ENCODE data around the gene PAQR8.

The PAQR8 gene

DNA sequence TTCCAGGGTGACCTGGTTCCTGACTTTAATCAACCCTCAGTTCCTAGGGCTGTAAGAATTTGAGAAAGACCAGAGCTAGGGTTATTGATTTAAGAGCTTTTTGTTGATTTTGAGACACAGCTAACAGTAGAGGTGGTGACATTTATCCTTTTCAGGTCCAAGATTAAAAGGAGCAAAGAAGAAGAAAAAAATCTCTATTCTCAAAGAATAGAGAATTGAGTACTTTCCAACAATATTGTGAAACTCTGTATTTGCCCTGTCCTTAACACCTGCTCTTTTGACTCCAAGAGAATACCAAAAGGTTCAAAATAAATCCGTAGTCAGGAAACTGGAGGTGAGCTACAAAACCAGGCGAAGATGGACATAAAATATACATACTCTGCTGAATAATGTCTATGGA lies 7.3 kb downstream of the PAQR8 start:
- Histone ChIP-seq H3K27me3 (ENCODE audit: insufficient read depth, low read length, poor library complexity) (no peaks in the 10 kb centered on the region), H3K4me2 (ENCODE audit: insufficient read depth, low read length) (no peak overlapping the region), H3K79me2 (ENCODE audit: insufficient read depth, low read length) (peaks cover 44% of the 10 kb centered on the region), H2AFZ (ENCODE audit: low read depth, low read length) (no peak overlapping the region), H3K4me1 (ENCODE audit: insufficient read depth, low read length) (peaks cover 6% of the 10 kb centered on the region), H3K36me3 (ENCODE audit: insufficient read depth, low read length) (peaks cover 36% of the 10 kb centered on the region), H3K9ac (ENCODE audit: low read depth, low read length) (no peak overlapping the region), H3K27ac (ENCODE audit: low read length) (no peak overlapping the region), H3K4me3 (ENCODE audit: low read depth in 1 of 2, low read length in 2 of 2) (no peak overlapping the region), H3K9me3 (ENCODE audit: insufficient read depth, low read length, severe bottlenecking) (peaks cover 2% of the 10 kb centered on the region), H4K20me1 (ENCODE audit: insufficient read depth, low read length) (no peaks in the 10 kb centered on the region)
- no peak for DNase-seq
- ATAC-seq (ENCODE audit: insufficient read depth, low read depth): no peak
- no peak for TF ChIP-seq EZH2 (IDR thresholded peaks at IDR 0.05; ENCODE audit: borderline replicate concordance, low read depth, low read length, severe bottlenecking)
- TF ChIP-seq, protein P1, sequence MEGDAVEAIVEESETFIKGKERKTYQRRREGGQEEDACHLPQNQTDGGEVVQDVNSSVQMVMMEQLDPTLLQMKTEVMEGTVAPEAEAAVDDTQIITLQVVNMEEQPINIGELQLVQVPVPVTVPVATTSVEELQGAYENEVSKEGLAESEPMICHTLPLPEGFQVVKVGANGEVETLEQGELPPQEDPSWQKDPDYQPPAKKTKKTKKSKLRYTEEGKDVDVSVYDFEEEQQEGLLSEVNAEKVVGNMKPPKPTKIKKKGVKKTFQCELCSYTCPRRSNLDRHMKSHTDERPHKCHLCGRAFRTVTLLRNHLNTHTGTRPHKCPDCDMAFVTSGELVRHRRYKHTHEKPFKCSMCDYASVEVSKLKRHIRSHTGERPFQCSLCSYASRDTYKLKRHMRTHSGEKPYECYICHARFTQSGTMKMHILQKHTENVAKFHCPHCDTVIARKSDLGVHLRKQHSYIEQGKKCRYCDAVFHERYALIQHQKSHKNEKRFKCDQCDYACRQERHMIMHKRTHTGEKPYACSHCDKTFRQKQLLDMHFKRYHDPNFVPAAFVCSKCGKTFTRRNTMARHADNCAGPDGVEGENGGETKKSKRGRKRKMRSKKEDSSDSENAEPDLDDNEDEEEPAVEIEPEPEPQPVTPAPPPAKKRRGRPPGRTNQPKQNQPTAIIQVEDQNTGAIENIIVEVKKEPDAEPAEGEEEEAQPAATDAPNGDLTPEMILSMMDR (IDR thresholded peaks at IDR 0.05; ENCODE audit: borderline replicate concordance, extremely low read depth, low read length, poor library complexity, severe bottlenecking): no peak

DNA sequence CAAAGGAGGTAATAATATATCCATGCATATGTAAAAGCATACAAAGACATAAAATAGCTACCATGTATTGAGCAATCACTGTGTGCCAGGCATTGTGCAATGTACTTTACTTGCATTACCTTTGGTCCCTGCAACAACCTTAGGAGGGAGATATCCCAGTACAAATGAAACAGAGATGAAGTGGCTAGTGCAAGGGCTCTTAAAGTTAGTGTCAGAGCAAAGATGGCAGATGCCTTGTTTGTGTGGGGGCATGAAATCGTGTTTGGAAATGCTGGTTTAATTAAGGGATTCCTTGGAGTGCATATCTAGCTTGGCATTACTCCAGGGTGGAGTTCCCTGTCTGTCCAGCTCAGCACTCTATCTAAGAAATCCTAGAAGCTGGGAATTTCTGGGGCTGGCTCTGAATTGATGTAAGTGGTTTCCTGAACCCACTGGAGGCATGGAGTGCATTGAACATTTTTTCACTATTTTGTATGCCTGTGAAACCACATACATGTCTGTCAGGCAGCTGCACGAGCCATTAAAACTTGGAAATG lies 9.8 kb downstream of the PAQR8 start:
- Histone ChIP-seq H3K4me1 (ENCODE audit: insufficient read depth, low read length) (no peaks in the 10 kb centered on the region), H3K9ac (ENCODE audit: low read depth, low read length) (no peak overlapping the region), H3K9me3 (ENCODE audit: insufficient read depth, low read length, severe bottlenecking) (peaks cover 2% of the 10 kb centered on the region), H2AFZ (ENCODE audit: low read depth, low read length) (no peak overlapping the region), H3K79me2 (ENCODE audit: insufficient read depth, low read length) (peaks cover 25% of the 10 kb centered on the region), H4K20me1 (ENCODE audit: insufficient read depth, low read length) (no peaks in the 10 kb centered on the region), H3K27me3 (ENCODE audit: insufficient read depth, low read length, poor library complexity) (no peaks in the 10 kb centered on the region), H3K27ac (ENCODE audit: low read length) (no peak overlapping the region), H3K4me3 (ENCODE audit: low read depth in 1 of 2, low read length in 2 of 2) (no peak overlapping the region), H3K36me3 (ENCODE audit: insufficient read depth, low read length) (peaks cover 30% of the 10 kb centered on the region), H3K4me2 (ENCODE audit: insufficient read depth, low read length) (no peak overlapping the region)
- TF ChIP-seq EZH2 (IDR thresholded peaks at IDR 0.05; ENCODE audit: borderline replicate concordance, low read depth, low read length, severe bottlenecking): no peak
- TF ChIP-seq, protein P1 (IDR thresholded peaks at IDR 0.05; ENCODE audit: borderline replicate concordance, extremely low read depth, low read length, poor library complexity, severe bottlenecking): no peak
- DNase-seq (no peak), ATAC-seq (ENCODE audit: insufficient read depth, low read depth) (no peak)

DNA sequence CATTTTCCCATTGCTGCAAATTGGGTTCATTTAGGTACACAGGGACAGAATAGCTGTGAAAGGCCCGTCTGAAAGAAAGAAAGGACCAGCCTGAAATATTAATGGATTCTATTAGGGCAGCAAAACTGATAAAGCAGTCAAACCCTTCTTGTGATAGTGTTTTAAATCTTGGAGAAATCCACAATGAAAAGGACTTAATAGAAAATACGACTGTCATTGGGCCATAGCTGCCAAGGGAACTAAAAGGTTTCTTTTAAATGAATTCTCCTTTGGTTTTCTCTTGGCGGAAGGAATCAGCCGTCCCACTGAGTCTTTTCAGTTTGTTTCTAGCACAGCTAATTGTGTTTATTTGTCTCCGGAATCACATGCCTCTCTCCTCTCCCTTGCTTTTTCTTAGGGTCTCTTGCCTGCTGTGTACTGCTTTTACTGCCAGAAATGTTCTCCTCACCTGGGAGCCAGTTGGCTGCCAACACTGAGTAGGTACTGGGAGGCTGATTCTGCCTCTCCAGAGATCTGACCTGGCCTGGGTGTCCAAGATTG lies 11.3 kb downstream of the PAQR8 start:
- no peak overlapping the region for H3K4me2 ChIP-seq (ENCODE audit: insufficient read depth, low read length)
- H3K4me1 ChIP-seq (ENCODE audit: insufficient read depth, low read length): no peaks in the 10 kb centered on the region
- peaks cover 16% of the 10 kb centered on the region for H3K79me2 ChIP-seq (ENCODE audit: insufficient read depth, low read length)
- H2AFZ ChIP-seq (ENCODE audit: low read depth, low read length): no peak overlapping the region
- H3K27me3 ChIP-seq (ENCODE audit: insufficient read depth, low read length, poor library complexity): no peaks in the 10 kb centered on the region
- peaks cover 16% of the 10 kb centered on the region; the same call in 1 of the 2 replicates for H3K36me3 ChIP-seq (ENCODE audit: insufficient read depth, low read length)
- no peaks in the 10 kb centered on the region for H4K20me1 ChIP-seq (ENCODE audit: insufficient read depth, low read length)
- H3K4me3 ChIP-seq (ENCODE audit: low read depth in 1 of 2, low read length in 2 of 2): no peak overlapping the region
- H3K9ac ChIP-seq (ENCODE audit: low read depth, low read length): no peak overlapping the region
- DNase-seq (no peak), ATAC-seq (ENCODE audit: insufficient read depth, low read depth) (no peak)
- TF ChIP-seq, protein P1 (IDR thresholded peaks at IDR 0.05; ENCODE audit: borderline replicate concordance, extremely low read depth, low read length, poor library complexity, severe bottlenecking): no peak
- TF ChIP-seq EZH2 (IDR thresholded peaks at IDR 0.05; ENCODE audit: borderline replicate concordance, low read depth, low read length, severe bottlenecking): no peak
- no peak overlapping the region for H3K27ac ChIP-seq (ENCODE audit: low read length)
- peaks cover 2% of the 10 kb centered on the region for H3K9me3 ChIP-seq (ENCODE audit: insufficient read depth, low read length, severe bottlenecking)

Data from DND-41 (cell line).